ENCODE data around the gene ADAM8.

ADAM8 gene

DNA sequence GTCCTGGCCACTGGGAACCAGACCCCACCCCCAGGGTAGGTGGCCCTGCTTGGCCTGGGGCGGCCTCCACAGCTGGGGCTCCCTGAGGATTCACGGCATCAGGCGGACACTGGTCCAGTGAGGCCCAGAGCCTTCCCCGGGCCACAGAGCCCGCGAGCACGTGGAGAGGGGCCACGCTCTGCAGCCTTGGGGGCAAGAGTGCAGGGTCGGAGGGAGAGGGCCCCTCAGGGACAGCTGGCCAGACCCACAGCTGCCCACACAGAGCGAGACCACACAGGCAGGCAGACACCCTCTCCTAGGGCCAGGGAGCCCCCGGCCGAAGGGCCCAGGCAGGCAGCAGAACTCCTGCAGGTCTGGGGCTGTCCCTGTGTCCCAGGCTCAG lies 28.3 kb downstream of the ADAM8 start:
- no peak for DNase-seq (ENCODE audit: low read depth in 1 of 2, low spot score in 1 of 2)
- TF ChIP-seq SPI1 (IDR thresholded peaks at IDR 0.05; ENCODE audit: borderline replicate concordance, low read depth), result no peak
- no peak for TF ChIP-seq GABPA (IDR thresholded peaks at IDR 0.05; ENCODE audit: low read depth)
- TF ChIP-seq REST (IDR thresholded peaks at IDR 0.05; ENCODE audit: insufficient replicate concordance, low read depth), result no peak
- TF ChIP-seq POLR2AphosphoS5 (IDR thresholded peaks at IDR 0.05; ENCODE audit: low read depth), result no peak
- TF ChIP-seq, protein P1, sequence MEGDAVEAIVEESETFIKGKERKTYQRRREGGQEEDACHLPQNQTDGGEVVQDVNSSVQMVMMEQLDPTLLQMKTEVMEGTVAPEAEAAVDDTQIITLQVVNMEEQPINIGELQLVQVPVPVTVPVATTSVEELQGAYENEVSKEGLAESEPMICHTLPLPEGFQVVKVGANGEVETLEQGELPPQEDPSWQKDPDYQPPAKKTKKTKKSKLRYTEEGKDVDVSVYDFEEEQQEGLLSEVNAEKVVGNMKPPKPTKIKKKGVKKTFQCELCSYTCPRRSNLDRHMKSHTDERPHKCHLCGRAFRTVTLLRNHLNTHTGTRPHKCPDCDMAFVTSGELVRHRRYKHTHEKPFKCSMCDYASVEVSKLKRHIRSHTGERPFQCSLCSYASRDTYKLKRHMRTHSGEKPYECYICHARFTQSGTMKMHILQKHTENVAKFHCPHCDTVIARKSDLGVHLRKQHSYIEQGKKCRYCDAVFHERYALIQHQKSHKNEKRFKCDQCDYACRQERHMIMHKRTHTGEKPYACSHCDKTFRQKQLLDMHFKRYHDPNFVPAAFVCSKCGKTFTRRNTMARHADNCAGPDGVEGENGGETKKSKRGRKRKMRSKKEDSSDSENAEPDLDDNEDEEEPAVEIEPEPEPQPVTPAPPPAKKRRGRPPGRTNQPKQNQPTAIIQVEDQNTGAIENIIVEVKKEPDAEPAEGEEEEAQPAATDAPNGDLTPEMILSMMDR (IDR thresholded peaks at IDR 0.05; ENCODE audit: insufficient read depth, low read length), result no peak
- H3K27ac ChIP-seq (replicated peaks), result no peak overlapping the region
- no peak overlapping the region for H3K4me3 ChIP-seq (replicated peaks; ENCODE audit: insufficient read depth, low read length)
- peaks cover 4% of the 10 kb centered on the region for H3K27me3 ChIP-seq (ENCODE audit: insufficient read depth, poor library complexity, severe bottlenecking)

DNA sequence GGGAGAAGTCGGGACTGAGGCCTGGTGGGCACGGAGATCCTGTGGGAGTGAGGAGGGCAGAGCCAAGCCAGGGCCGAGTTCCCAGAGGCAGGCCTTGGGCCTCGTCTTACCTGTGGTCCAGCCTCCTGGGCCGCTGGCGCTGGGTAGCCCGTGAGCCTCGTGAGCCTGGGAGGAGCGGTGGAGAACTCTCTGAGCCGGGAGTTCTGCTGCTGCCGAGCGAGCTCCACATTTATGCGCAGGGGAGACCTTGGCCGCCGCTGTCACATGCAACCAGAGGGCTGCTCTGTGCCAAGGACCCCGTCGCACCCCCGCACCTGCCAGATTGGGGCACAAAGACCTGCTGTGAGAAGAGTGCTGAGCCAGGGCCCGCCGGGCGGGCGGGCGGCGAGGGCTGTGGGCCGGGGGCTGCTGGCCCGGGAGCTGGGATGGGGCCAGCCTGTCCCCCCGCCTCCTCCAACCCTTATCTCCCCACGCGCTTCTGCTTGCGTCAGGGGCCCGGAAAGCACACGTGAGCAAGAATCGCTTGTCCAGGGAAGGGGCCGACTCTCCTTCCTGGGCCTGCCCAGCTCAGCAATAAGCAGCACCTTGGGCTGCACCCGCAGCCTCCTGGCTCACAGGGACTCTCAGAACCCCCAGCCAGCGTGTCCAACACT lies 28.9 kb downstream of the ADAM8 start:
- Histone ChIP-seq H3K4me3 (replicated peaks; ENCODE audit: insufficient read depth, low read length) (no peak overlapping the region), H3K27ac (replicated peaks) (no peak overlapping the region), H3K27me3 (ENCODE audit: insufficient read depth, poor library complexity, severe bottlenecking) (peaks cover 4% of the 10 kb centered on the region)
- DNase-seq (ENCODE audit: low read depth in 1 of 2, low spot score in 1 of 2), result no peak
- TF ChIP-seq, protein P1 (IDR thresholded peaks at IDR 0.05; ENCODE audit: insufficient read depth, low read length), result no peak
- TF ChIP-seq REST (IDR thresholded peaks at IDR 0.05; ENCODE audit: insufficient replicate concordance, low read depth), result no peak
- no peak for TF ChIP-seq SPI1 (IDR thresholded peaks at IDR 0.05; ENCODE audit: borderline replicate concordance, low read depth)
- TF ChIP-seq POLR2AphosphoS5 (IDR thresholded peaks at IDR 0.05; ENCODE audit: low read depth), result no peak
- TF ChIP-seq GABPA (IDR thresholded peaks at IDR 0.05; ENCODE audit: low read depth), result no peak

DNA sequence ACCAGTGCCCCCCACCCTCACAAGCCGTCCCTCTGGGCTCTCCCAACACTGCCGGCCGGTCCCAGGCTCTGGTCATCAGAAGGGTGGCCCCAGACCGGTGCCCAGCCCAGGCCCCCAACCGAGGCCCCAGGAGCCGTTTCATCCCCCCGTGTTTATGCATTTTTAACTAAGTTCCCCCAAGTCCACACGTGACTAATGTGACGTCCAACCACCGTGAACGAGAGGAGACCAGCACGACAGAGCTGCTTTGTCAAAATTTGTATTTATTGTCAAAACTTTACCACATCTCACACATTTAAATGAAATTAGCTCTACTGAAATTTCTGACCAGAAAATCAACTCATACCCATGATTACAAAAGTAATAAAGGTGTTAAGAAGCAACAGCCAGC lies 30.4 kb downstream of the ADAM8 start:
- no peak overlapping the region for H3K27ac ChIP-seq (replicated peaks)

More for the DNA sequence above, 30.4 kb downstream of the ADAM8 start:
- peaks cover 15% of the 10 kb centered on the region for H3K27me3 ChIP-seq (ENCODE audit: insufficient read depth, poor library complexity, severe bottlenecking)
- no peak overlapping the region for H3K4me3 ChIP-seq (replicated peaks; ENCODE audit: insufficient read depth, low read length)
- DNase-seq (ENCODE audit: low read depth in 1 of 2, low spot score in 1 of 2), result no peak
- TF ChIP-seq REST (IDR thresholded peaks at IDR 0.05; ENCODE audit: insufficient replicate concordance, low read depth) (no peak), POLR2AphosphoS5 (IDR thresholded peaks at IDR 0.05; ENCODE audit: low read depth) (no peak), GABPA (IDR thresholded peaks at IDR 0.05; ENCODE audit: low read depth) (no peak), SPI1 (IDR thresholded peaks at IDR 0.05; ENCODE audit: borderline replicate concordance, low read depth) (no peak)
- TF ChIP-seq, protein P1 (IDR thresholded peaks at IDR 0.05; ENCODE audit: insufficient read depth, low read length), result no peak

All from HL-60 (cell line).